ENCODE data around the gene MYLIP. TPM values are rescaled to one million over a fixed set of nuclear protein-coding genes. Genes with fewer than 3 reads are reported as not detected.

The MYLIP gene
- total RNA-seq, 4 donors from 2014 or later: 35.1 to 49.6 (median 43.8) TPM

GRCh38 chr6:16179970-16180431, 51.1 kb downstream of the MYLIP start:
- WGBS, 2 donors: 63 to 81% methylated on average over 16 of the region's 16 CpGs
- no peak for DNase-seq (ENCODE audit: low spot score in 2 of 2)
- no peak overlapping the region for H3K4me3 ChIP-seq (ENCODE audit: low read depth, poor library complexity, severe bottlenecking)
- intact Hi-C loops (cut with DNase I; ENCODE audit: low total_unique reads): loop anchor here (10.0 kb wide), 1 partner anchor 485 kb away; no protein-coding TSS in a partner anchor
- TF ChIP-seq CTCF (IDR thresholded peaks at IDR 0.05) (no peak), POLR2A (IDR thresholded peaks at IDR 0.05) (no peak)

- intact Hi-C loops (cut with DNase I; ENCODE audit: low total_unique reads): loop anchor here (10.0 kb wide), 1 partner anchor 486 kb away; no protein-coding TSS in a partner anchor
- no peak for TF ChIP-seq POLR2A (IDR thresholded peaks at IDR 0.05)
- no peak for TF ChIP-seq CTCF (IDR thresholded peaks at IDR 0.05)
- WGBS, 2 donors: 89% methylated on average over 31 to 43 of the region's 45 CpGs
- H3K4me3 ChIP-seq (ENCODE audit: low read depth, poor library complexity, severe bottlenecking): no peak overlapping the region
- no peak for DNase-seq (ENCODE audit: low spot score in 2 of 2)
These were observed 52.0 kb downstream of the MYLIP start for GRCh38 chr6:16180696-16181438.

- DNase-seq (ENCODE audit: low spot score in 2 of 2): no peak
These were observed 52.8 kb downstream of the MYLIP start for GRCh38 chr6:16181439-16182297.

GRCh38 chr6:16183187-16183664, 54.3 kb downstream of the MYLIP start:
- TF ChIP-seq POLR2A (IDR thresholded peaks at IDR 0.05): no peak
- peak in 1 of 3 donors; percentile 63 for TF ChIP-seq CTCF (IDR thresholded peaks at IDR 0.05)
- no peak overlapping the region for H3K4me3 ChIP-seq (ENCODE audit: low read depth, poor library complexity, severe bottlenecking)
- 27 to 30% methylated on average over 4 of the region's 4 CpGs for WGBS, 2 donors
- no peak for DNase-seq (ENCODE audit: low spot score in 2 of 2)
- intact Hi-C loops (cut with DNase I; ENCODE audit: low total_unique reads): loop anchor here (10.0 kb wide), 1 partner anchor 488 kb away; no protein-coding TSS in a partner anchor

More at GRCh38 chr6:16181439-16182297, 52.8 kb downstream of the MYLIP start:
- no peak overlapping the region for H3K4me3 ChIP-seq (ENCODE audit: low read depth, poor library complexity, severe bottlenecking)
- intact Hi-C loops (cut with DNase I; ENCODE audit: low total_unique reads): loop anchor here (10.0 kb wide), 1 partner anchor 487 kb away; no protein-coding TSS in a partner anchor
- 61 to 72% methylated on average over 14 of the region's 14 CpGs for WGBS, 2 donors
- TF ChIP-seq CTCF (IDR thresholded peaks at IDR 0.05): no peak
- no peak for TF ChIP-seq POLR2A (IDR thresholded peaks at IDR 0.05)

DNA sequence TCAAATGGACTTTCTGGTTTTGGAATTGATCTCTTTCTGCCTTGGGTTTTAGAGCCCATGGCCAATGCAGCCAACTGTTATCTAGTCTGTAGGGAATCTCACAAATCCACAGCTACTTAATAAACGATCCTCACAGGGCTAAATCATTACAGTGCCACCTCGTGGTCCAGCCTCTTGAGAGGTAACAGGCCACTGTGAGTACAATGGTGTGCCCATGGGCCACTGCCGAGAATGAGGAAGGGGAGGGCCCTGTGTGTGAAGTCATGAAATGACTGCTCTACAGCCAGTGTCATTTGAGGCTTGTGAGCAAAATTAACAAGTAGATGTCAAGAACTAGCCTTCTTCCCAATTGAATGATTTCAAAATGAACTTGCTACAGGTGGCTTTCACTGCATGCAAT, 55.2 kb downstream of the MYLIP start:
- no peak for TF ChIP-seq POLR2A (IDR thresholded peaks at IDR 0.05)
- TF ChIP-seq CTCF (IDR thresholded peaks at IDR 0.05): no peak
- 43 to 51% methylated on average over 3 of the region's 3 CpGs for WGBS, 2 donors
- intact Hi-C loops (cut with DNase I; ENCODE audit: low total_unique reads): loop anchor here (10.0 kb wide), 1 partner anchor 489 kb away; no protein-coding TSS in a partner anchor
- DNase-seq (ENCODE audit: low spot score in 2 of 2): no peak
- no peak overlapping the region for H3K4me3 ChIP-seq (ENCODE audit: low read depth, poor library complexity, severe bottlenecking)
